Esophagus muscularis mucosa (tissue), 4 donors: ENCODE data around the gene ACSL6. TPM values are rescaled to one million over a fixed set of nuclear protein-coding genes. Genes with fewer than 3 reads are reported as not detected.

Experiments used
- DNase-seq: peaks from one replicate; pipeline ENCODE4 v3.0.0-alpha.2; 2017; ENCODE audit errors: extremely low spot score
- H3K27ac ChIP-seq, 4 donors: fragments of 200-600 bp; sonication (generic); replicated peaks in 1 of 4; 1 replicate in 3 of 4; 2 replicates in 1 of 4; pipeline ENCODE4 v1.5.1; 2016 to 2019; ENCODE audit warnings: mild to moderate bottlenecking in 1 of 4
- H3K27me3 ChIP-seq, 4 donors: fragments of 200-600 bp; sonication (generic); one replicate each; pipeline versions ENCODE4 v1.5.1 to v1.6.0; 2016 to 2019
- H3K36me3 ChIP-seq, 4 donors: fragments of 200-600 bp; sonication (generic); one replicate each; pipeline ENCODE4 v1.5.1; 2016 to 2019
- H3K4me1 ChIP-seq, 4 donors: fragments of 200-600 bp; sonication (generic); one replicate each; pipeline ENCODE4 v1.5.1; 2016 to 2019
- H3K4me3 ChIP-seq, 4 donors: fragments of 200-600 bp; sonication (generic); 1 replicate in 2 of 4; 2 replicates in 2 of 4; pipeline ENCODE4 v1.5.1; 2016 to 2019; ENCODE audit warnings: mild to moderate bottlenecking in 4 of 4, moderate library complexity in 1 of 4
- H3K9me3 ChIP-seq, 4 donors: fragments of 200-600 bp; sonication (generic); 1 replicate in 3 of 4; 2 replicates in 1 of 4; pipeline ENCODE4 v1.5.1; 2016 to 2019
- EP300 ChIP-seq: sonication (generic); formaldehyde crosslinking; IDR thresholded peaks from one replicate; pipeline ENCODE4 v1.6.1; 2017; ENCODE audit warnings: antibody characterized with exemption
- POLR2A ChIP-seq: fragments of 450-650 bp; IDR thresholded peaks from one replicate; pipeline ENCODE4 v1.6.1; 2017; ENCODE audit warnings: antibody characterized with exemption, moderate library complexity, mild to moderate bottlenecking, low read depth
- POLR2AphosphoS5 ChIP-seq, 2 donors: sonication (generic); formaldehyde crosslinking; IDR thresholded peaks; one replicate each; pipeline ENCODE4 v1.6.1; 2017; ENCODE audit warnings: antibody characterized with exemption in 2 of 2
- WGBS: methylation state at CpG from one replicate; pipeline ENCODE4 v1.1.5; 2018; 5-methylcytosine and 5-hydroxymethylcytosine counted together
- intact Hi-C: fragments of 100-400 bp; cut with DNase I; formaldehyde crosslinking; loops from one replicate; pipeline ENCODE4 v1.15.1; 2023
- total RNA-seq, 4 donors: library from RNA; depleted of rRNA; stranded (reverse); fragments of >200 nt; gene quantifications; one replicate each; pipeline versions ENCODE4 v1.1.0 to v1.2.1, GENCODE V29; 2016
- TF ChIP-seq, protein P1 (sequence below), 3 experiments: fragments of 200-600 bp in 2 of 3; fragments of 450-650 bp in 1 of 3; sonication (generic) in 2 of 3; IDR thresholded peaks; one replicate each; pipeline ENCODE4 v1.5.1; 2017 to 2019; ENCODE audit warnings: antibody characterized with exemption in 3 of 3, mild to moderate bottlenecking in 2 of 3, moderate library complexity in 1 of 3

ACSL6 gene
- total RNA-seq, 4 donors from 2014 or later = 1.6 to 2.6 (median 1.9) TPM

- peak; percentile 72 for DNase-seq
- H3K4me3 ChIP-seq = no peak overlapping the region
- no peaks in the 10 kb centered on the region for H3K36me3 ChIP-seq
- H3K27me3 ChIP-seq = peaks cover 0 to 11% (median 0%) of the 10 kb centered on the region in 4 donors
- H3K4me1 ChIP-seq = no peaks in the 10 kb centered on the region
- 88% methylated on average over 3 of the region's 5 CpGs for WGBS
- no peak overlapping the region for H3K27ac ChIP-seq
- TF ChIP-seq POLR2A (no peak), EP300 (no peak)
- intact Hi-C loops = no loop called here
- H3K9me3 ChIP-seq = no peaks in the 10 kb centered on the region
Observed at GRCh38 chr5:132023258-132024116, 12.0 kb upstream of the ACSL6 start.

DNA sequence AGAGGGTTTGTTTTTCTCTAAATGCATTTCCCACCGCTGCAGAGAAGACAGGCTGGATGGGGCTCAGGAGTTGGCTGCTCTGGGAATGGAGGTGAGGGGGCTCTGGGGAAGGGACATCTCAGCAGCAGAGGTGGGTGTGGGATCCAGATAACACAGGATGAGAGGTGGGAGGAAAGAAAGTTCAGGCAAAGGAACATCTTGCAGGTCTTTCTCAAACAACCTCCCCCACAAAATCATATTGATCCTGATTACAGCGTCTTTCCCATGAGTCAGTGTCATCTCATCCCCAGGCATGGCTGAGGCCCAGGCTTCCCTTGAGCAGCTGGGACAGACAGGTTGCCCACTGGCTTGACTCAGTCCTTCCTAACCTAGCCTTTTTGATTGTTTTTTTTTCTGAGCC lies 11.3 kb upstream of the ACSL6 start:
- Histone ChIP-seq H3K27ac (no peak overlapping the region), H3K4me3 (no peak overlapping the region), H3K9me3 (no peaks in the 10 kb centered on the region), H3K4me1 (no peaks in the 10 kb centered on the region), H3K36me3 (no peaks in the 10 kb centered on the region), H3K27me3 (peaks cover 0 to 17% (median 2%) of the 10 kb centered on the region in 4 donors)
- DNase-seq = peak; percentile 70
- TF ChIP-seq EP300 (no peak), POLR2A (no peak), POLR2AphosphoS5 (IDR thresholded peaks at IDR 0.05) (no peak)
- TF ChIP-seq, protein P1, sequence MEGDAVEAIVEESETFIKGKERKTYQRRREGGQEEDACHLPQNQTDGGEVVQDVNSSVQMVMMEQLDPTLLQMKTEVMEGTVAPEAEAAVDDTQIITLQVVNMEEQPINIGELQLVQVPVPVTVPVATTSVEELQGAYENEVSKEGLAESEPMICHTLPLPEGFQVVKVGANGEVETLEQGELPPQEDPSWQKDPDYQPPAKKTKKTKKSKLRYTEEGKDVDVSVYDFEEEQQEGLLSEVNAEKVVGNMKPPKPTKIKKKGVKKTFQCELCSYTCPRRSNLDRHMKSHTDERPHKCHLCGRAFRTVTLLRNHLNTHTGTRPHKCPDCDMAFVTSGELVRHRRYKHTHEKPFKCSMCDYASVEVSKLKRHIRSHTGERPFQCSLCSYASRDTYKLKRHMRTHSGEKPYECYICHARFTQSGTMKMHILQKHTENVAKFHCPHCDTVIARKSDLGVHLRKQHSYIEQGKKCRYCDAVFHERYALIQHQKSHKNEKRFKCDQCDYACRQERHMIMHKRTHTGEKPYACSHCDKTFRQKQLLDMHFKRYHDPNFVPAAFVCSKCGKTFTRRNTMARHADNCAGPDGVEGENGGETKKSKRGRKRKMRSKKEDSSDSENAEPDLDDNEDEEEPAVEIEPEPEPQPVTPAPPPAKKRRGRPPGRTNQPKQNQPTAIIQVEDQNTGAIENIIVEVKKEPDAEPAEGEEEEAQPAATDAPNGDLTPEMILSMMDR (IDR thresholded peaks at IDR 0.05) = no peak
- 83% methylated on average over 2 of the region's 2 CpGs for WGBS
- intact Hi-C loops = no loop called here

- H3K27ac ChIP-seq = no peak overlapping the region
- intact Hi-C loops = no loop called here
- no peaks in the 10 kb centered on the region for H3K4me1 ChIP-seq
- peaks cover 0 to 19% (median 5%) of the 10 kb centered on the region in 4 donors for H3K27me3 ChIP-seq
- TF ChIP-seq POLR2AphosphoS5 (IDR thresholded peaks at IDR 0.05) = no peak
- TF ChIP-seq POLR2A = no peak
- TF ChIP-seq EP300 = no peak
- TF ChIP-seq, protein P1 (IDR thresholded peaks at IDR 0.05) = no peak
- H3K36me3 ChIP-seq = no peaks in the 10 kb centered on the region
- DNase-seq = no peak
- no peaks in the 10 kb centered on the region for H3K9me3 ChIP-seq
- WGBS = 67% methylated on average over 2 of the region's 2 CpGs
- no peak overlapping the region for H3K4me3 ChIP-seq
Observed at GRCh38 chr5:132021654-132022053, 10.2 kb upstream of the ACSL6 start.

DNA sequence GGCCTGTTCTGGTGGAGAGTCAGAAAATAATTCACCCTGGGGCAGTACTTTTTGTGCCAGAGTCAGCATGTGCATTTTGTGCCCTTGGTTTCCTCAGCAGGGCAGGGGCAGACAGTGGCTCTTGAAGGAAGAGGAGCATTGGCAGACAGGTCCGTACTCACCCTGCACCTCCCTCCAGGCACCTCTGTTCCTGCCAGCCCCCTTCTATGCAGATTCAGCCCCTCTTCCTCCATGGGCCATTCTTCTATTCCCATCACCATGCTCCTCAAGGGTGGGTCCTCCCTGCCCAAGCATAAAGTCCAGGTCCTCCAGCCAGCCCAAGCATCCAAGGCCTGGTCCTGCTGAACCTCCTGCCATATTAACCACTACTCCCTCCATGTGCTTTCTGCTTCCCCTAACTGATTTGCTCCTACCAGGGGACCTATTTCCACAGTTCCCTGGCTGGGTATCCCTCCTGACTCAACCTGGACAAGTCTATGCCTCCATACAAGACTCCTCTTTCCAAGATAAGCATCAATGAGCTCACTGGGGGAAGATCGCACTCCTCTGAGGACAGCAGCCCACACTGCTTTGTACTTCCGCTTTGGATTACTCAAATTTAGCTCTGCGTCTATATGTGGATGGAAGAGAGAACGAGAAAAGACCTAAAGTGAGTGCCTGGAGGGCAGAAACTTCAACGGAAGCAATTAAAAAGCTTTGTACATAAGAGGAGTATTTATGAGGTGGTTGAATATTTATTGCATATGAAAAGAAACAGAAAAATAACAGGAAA lies 9.3 kb upstream of the ACSL6 start:
- Histone ChIP-seq H3K27me3 (peaks cover 0 to 15% (median 5%) of the 10 kb centered on the region in 4 donors), H3K9me3 (no peaks in the 10 kb centered on the region), H3K27ac (no peak overlapping the region), H3K4me1 (no peaks in the 10 kb centered on the region), H3K4me3 (no peak overlapping the region), H3K36me3 (no peaks in the 10 kb centered on the region)
- intact Hi-C loops = no loop called here
- WGBS = 86% methylated on average over 6 of the region's 6 CpGs
- DNase-seq = peak; percentile 89
- no peak for TF ChIP-seq POLR2A

GRCh38 chr5:132019857-132020555 lies 8.5 kb upstream of the ACSL6 start:
- Histone ChIP-seq H3K4me3 (no peak overlapping the region), H3K27ac (no peak overlapping the region), H3K4me1 (no peaks in the 10 kb centered on the region), H3K36me3 (no peaks in the 10 kb centered on the region), H3K9me3 (no peaks in the 10 kb centered on the region), H3K27me3 (peaks cover 0 to 19% (median 5%) of the 10 kb centered on the region in 4 donors)
- WGBS = 87% methylated on average over 6 of the region's 6 CpGs
- TF ChIP-seq EP300 (no peak), POLR2A (no peak), POLR2AphosphoS5 (IDR thresholded peaks at IDR 0.05) (no peak)
- TF ChIP-seq, protein P1 (IDR thresholded peaks at IDR 0.05) = no peak
- intact Hi-C loops = no loop called here
- peak; percentile 86 for DNase-seq
